ENCODE measurements around the gene LMAN2.

DNA sequence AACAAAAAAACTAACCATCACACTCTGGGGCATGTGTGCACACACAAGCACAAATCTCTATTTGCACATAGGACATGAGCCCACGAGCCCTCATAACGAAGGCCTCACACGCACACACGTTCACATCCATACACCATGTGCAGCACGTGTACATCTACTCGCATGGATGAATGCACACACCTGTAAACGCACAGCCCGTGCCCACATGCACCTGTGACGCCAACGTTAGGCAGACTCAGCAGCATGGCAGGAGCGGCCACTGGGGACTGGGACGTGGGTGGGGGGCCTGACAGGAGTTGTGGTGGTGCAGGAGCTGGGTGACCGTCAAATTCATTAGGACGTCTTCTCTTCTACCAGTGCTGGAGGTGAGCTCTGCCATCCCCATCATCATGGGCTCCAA is 35.9 kb upstream of the LMAN2 start:
- no peak for TF ChIP-seq FOSL2 (IDR thresholded peaks at IDR 0.05)
- TF ChIP-seq FOSL2 (CRISPR knock-in tag; IDR thresholded peaks at IDR 0.05): no peak
- TF ChIP-seq, protein P1, sequence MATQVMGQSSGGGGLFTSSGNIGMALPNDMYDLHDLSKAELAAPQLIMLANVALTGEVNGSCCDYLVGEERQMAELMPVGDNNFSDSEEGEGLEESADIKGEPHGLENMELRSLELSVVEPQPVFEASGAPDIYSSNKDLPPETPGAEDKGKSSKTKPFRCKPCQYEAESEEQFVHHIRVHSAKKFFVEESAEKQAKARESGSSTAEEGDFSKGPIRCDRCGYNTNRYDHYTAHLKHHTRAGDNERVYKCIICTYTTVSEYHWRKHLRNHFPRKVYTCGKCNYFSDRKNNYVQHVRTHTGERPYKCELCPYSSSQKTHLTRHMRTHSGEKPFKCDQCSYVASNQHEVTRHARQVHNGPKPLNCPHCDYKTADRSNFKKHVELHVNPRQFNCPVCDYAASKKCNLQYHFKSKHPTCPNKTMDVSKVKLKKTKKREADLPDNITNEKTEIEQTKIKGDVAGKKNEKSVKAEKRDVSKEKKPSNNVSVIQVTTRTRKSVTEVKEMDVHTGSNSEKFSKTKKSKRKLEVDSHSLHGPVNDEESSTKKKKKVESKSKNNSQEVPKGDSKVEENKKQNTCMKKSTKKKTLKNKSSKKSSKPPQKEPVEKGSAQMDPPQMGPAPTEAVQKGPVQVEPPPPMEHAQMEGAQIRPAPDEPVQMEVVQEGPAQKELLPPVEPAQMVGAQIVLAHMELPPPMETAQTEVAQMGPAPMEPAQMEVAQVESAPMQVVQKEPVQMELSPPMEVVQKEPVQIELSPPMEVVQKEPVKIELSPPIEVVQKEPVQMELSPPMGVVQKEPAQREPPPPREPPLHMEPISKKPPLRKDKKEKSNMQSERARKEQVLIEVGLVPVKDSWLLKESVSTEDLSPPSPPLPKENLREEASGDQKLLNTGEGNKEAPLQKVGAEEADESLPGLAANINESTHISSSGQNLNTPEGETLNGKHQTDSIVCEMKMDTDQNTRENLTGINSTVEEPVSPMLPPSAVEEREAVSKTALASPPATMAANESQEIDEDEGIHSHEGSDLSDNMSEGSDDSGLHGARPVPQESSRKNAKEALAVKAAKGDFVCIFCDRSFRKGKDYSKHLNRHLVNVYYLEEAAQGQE (IDR thresholded peaks at IDR 0.05): no peak
- TF ChIP-seq, protein P2, sequence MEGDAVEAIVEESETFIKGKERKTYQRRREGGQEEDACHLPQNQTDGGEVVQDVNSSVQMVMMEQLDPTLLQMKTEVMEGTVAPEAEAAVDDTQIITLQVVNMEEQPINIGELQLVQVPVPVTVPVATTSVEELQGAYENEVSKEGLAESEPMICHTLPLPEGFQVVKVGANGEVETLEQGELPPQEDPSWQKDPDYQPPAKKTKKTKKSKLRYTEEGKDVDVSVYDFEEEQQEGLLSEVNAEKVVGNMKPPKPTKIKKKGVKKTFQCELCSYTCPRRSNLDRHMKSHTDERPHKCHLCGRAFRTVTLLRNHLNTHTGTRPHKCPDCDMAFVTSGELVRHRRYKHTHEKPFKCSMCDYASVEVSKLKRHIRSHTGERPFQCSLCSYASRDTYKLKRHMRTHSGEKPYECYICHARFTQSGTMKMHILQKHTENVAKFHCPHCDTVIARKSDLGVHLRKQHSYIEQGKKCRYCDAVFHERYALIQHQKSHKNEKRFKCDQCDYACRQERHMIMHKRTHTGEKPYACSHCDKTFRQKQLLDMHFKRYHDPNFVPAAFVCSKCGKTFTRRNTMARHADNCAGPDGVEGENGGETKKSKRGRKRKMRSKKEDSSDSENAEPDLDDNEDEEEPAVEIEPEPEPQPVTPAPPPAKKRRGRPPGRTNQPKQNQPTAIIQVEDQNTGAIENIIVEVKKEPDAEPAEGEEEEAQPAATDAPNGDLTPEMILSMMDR (IDR thresholded peaks at IDR 0.05): no peak
- TF ChIP-seq POLR2A (IDR thresholded peaks at IDR 0.05; ENCODE audit: low read length): no peak
- TF ChIP-seq CHD2 (IDR thresholded peaks at IDR 0.05; ENCODE audit: low read length, partially characterized antibody): no peak
- no peak for TF ChIP-seq MAZ (IDR thresholded peaks at IDR 0.05; ENCODE audit: borderline replicate concordance, low read depth, low read length)
- TF ChIP-seq RCOR1 (IDR thresholded peaks at IDR 0.05; ENCODE audit: low read depth, low read length): no peak
